Measurements from ENCODE around the gene ZHX3. TPM values are rescaled to one million over a fixed set of nuclear protein-coding genes. Genes with fewer than 3 reads are reported as not detected.

Gene ZHX3
- total and polyA plus RNA-seq, 2 of the 13 experiments (the other 11 are each of a cell fraction or from before 2014, with no cell fraction given): 8.4 to 11.7 TPM

DNA sequence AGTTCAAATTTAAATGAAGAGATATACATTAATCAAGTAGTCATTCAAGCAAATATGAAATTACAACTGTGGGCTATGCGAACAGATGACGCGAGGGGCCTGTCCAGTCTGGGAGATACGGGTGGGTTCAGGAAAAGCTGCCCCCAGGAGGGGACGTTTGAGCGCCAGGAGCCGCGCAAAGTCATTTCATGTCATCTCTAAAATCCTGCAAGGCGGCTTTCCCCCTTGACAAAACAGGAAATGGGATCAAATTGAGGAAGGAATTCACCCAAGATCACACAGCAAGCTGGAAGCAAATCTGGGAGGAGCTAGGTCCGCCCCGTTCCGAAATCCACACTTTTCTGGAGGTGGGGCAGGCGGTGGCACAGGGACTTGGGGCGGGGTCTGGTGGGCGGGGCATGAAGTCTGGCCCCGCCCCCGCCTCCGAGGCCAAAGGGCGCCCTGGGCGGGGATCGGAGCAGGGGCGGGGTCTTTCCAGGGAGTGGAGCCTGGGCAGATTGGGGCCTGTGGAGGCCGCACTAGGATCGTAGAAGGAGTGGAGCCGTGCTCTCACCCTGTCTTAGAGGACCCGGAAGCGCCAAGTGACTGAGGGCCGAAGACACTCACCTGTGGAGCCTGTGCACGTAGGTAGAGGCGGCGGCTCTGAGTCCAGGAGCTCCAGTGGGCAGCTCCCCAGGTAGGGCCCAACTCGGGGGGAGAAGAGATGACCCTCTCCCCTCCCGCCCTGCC lies 23.0 kb upstream of the ZHX3 start, which contains the start of gene LPIN3 (continued):
- 0 out of 2 replicates have a peak, but pooled peaks have one; percentile 24 for TF ChIP-seq PAWR (CRISPR knock-in tag; IDR thresholded peaks at IDR 0.05; ENCODE audit: borderline replicate concordance)
- TF ChIP-seq, protein P1, sequence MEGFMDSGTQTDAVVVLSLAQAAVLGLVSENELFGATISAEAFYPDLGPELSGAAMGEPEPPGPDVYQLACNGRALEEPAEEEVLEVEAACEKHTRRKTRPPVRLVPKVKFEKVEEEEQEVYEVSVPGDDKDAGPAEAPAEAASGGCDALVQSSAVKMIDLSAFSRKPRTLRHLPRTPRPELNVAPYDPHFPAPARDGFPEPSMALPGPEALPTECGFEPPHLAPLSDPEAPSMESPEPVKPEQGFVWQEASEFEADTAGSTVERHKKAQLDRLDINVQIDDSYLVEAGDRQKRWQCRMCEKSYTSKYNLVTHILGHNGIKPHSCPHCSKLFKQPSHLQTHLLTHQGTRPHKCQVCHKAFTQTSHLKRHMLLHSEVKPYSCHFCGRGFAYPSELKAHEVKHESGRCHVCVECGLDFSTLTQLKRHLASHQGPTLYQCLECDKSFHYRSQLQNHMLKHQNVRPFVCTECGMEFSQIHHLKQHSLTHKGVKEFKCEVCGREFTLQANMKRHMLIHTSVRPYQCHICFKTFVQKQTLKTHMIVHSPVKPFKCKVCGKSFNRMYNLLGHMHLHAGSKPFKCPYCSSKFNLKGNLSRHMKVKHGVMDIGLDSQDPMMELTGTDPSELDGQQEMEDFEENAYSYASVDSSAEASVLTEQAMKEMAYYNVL (CRISPR knock-in tag; IDR thresholded peaks at IDR 0.05; ENCODE audit: borderline replicate concordance): peak; percentile 4; the same call in 1 of the 2 replicates
- TF ChIP-seq, protein P2, sequence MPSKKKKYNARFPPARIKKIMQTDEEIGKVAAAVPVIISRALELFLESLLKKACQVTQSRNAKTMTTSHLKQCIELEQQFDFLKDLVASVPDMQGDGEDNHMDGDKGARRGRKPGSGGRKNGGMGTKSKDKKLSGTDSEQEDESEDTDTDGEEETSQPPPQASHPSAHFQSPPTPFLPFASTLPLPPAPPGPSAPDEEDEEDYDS (CRISPR knock-in tag; IDR thresholded peaks at IDR 0.05): peak; percentile 80
- no peak for TF ChIP-seq CENPX (CRISPR knock-in tag; IDR thresholded peaks at IDR 0.05)
- peak; percentile 9 for TF ChIP-seq IKZF4 (CRISPR knock-in tag; IDR thresholded peaks at IDR 0.05; ENCODE audit: borderline replicate concordance, low read depth, not compliant biosample characterization)
- peak; percentile 43; the same call in 1 of the 2 replicates for TF ChIP-seq ERF (CRISPR knock-in tag; IDR thresholded peaks at IDR 0.05)
- no peak for TF ChIP-seq LCORL (IDR thresholded peaks at IDR 0.05)
- peak; percentile 64; the same call in 1 of the 2 replicates for TF ChIP-seq LCORL (CRISPR knock-in tag; IDR thresholded peaks at IDR 0.05)
- no peak for TF ChIP-seq EP300 (IDR thresholded peaks at IDR 0.05; ENCODE audit: low read depth in 2 of 2, low read length in 2 of 2)
- 0 out of 2 replicates have a peak, but pooled peaks have one; percentile 33 for TF ChIP-seq EP300 (CRISPR knock-in tag; IDR thresholded peaks at IDR 0.05; ENCODE audit: borderline replicate concordance)
- no peak for TF ChIP-seq ZFP62 (CRISPR knock-in tag; IDR thresholded peaks at IDR 0.05)
- no peak for TF ChIP-seq SYNCRIP (IDR thresholded peaks at IDR 0.05; ENCODE audit: insufficient read depth, low read depth, low read length)
- peak; percentile 8; the same call in 1 of the 2 replicates for TF ChIP-seq ZNF746 (CRISPR knock-in tag; IDR thresholded peaks at IDR 0.05)
- TF ChIP-seq, protein P3, sequence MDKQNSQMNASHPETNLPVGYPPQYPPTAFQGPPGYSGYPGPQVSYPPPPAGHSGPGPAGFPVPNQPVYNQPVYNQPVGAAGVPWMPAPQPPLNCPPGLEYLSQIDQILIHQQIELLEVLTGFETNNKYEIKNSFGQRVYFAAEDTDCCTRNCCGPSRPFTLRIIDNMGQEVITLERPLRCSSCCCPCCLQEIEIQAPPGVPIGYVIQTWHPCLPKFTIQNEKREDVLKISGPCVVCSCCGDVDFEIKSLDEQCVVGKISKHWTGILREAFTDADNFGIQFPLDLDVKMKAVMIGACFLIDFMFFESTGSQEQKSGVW (CRISPR knock-in tag; IDR thresholded peaks at IDR 0.05; ENCODE audit: borderline replicate concordance): no peak
- TF ChIP-seq, protein P4, sequence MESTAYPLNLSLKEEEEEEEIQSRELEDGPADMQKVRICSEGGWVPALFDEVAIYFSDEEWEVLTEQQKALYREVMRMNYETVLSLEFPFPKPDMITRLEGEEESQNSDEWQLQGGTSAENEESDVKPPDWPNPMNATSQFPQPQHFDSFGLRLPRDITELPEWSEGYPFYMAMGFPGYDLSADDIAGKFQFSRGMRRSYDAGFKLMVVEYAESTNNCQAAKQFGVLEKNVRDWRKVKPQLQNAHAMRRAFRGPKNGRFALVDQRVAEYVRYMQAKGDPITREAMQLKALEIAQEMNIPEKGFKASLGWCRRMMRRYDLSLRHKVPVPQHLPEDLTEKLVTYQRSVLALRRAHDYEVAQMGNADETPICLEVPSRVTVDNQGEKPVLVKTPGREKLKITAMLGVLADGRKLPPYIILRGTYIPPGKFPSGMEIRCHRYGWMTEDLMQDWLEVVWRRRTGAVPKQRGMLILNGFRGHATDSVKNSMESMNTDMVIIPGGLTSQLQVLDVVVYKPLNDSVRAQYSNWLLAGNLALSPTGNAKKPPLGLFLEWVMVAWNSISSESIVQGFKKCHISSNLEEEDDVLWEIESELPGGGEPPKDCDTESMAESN (CRISPR knock-in tag; conservative IDR thresholded peaks at IDR 0.05): peak; percentile 66; the same call in 1 of the 2 replicates
- TF ChIP-seq, protein P5, sequence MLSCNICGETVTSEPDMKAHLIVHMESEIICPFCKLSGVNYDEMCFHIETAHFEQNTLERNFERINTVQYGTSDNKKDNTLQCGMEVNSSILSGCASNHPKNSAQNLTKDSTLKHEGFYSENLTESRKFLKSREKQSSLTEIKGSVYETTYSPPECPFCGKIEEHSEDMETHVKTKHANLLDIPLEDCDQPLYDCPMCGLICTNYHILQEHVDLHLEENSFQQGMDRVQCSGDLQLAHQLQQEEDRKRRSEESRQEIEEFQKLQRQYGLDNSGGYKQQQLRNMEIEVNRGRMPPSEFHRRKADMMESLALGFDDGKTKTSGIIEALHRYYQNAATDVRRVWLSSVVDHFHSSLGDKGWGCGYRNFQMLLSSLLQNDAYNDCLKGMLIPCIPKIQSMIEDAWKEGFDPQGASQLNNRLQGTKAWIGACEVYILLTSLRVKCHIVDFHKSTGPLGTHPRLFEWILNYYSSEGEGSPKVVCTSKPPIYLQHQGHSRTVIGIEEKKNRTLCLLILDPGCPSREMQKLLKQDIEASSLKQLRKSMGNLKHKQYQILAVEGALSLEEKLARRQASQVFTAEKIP (CRISPR knock-in tag; IDR thresholded peaks at IDR 0.05; ENCODE audit: borderline replicate concordance): no peak
- TF ChIP-seq, protein P6, sequence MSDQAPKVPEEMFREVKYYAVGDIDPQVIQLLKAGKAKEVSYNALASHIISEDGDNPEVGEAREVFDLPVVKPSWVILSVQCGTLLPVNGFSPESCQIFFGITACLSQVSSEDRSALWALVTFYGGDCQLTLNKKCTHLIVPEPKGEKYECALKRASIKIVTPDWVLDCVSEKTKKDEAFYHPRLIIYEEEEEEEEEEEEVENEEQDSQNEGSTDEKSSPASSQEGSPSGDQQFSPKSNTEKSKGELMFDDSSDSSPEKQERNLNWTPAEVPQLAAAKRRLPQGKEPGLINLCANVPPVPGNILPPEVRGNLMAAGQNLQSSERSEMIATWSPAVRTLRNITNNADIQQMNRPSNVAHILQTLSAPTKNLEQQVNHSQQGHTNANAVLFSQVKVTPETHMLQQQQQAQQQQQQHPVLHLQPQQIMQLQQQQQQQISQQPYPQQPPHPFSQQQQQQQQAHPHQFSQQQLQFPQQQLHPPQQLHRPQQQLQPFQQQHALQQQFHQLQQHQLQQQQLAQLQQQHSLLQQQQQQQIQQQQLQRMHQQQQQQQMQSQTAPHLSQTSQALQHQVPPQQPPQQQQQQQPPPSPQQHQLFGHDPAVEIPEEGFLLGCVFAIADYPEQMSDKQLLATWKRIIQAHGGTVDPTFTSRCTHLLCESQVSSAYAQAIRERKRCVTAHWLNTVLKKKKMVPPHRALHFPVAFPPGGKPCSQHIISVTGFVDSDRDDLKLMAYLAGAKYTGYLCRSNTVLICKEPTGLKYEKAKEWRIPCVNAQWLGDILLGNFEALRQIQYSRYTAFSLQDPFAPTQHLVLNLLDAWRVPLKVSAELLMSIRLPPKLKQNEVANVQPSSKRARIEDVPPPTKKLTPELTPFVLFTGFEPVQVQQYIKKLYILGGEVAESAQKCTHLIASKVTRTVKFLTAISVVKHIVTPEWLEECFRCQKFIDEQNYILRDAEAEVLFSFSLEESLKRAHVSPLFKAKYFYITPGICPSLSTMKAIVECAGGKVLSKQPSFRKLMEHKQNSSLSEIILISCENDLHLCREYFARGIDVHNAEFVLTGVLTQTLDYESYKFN (CRISPR knock-in tag; conservative IDR thresholded peaks at IDR 0.05): peak; percentile 51
